GM06990 (cell line): Measurements from ENCODE around the gene CTIF.

Experiments used
- DNase-seq: peaks from one replicate; pipeline ENCODE4 v3.0.0-alpha.2; 2011; ENCODE audit not compliant: insufficient read length; ENCODE audit errors: extremely low read depth
- H3K27me3 ChIP-seq: replicated peaks from 2 replicates; pipeline ENCODE4 v1.6.0; 2011; ENCODE audit warnings: low read length; ENCODE audit not compliant: control insufficient read depth, insufficient read depth
- H3K36me3 ChIP-seq: 2 replicates; pipeline ENCODE4 v1.5.1; 2011; ENCODE audit warnings: low read length; ENCODE audit not compliant: control insufficient read depth, insufficient read depth
- H3K4me3 ChIP-seq: replicated peaks from 2 replicates; pipeline ENCODE4 v1.5.1; 2011; ENCODE audit warnings: low read depth, mild to moderate bottlenecking, control low read depth, low read length
- TF ChIP-seq, protein P1 (sequence below): IDR thresholded peaks from 2 replicates; pipeline ENCODE4 v1.5.1; 2011; ENCODE audit warnings: low read length, control low read depth, mild to moderate bottlenecking, inconsistent platforms; ENCODE audit not compliant: insufficient read depth, poor library complexity, severe bottlenecking

The CTIF gene

DNA sequence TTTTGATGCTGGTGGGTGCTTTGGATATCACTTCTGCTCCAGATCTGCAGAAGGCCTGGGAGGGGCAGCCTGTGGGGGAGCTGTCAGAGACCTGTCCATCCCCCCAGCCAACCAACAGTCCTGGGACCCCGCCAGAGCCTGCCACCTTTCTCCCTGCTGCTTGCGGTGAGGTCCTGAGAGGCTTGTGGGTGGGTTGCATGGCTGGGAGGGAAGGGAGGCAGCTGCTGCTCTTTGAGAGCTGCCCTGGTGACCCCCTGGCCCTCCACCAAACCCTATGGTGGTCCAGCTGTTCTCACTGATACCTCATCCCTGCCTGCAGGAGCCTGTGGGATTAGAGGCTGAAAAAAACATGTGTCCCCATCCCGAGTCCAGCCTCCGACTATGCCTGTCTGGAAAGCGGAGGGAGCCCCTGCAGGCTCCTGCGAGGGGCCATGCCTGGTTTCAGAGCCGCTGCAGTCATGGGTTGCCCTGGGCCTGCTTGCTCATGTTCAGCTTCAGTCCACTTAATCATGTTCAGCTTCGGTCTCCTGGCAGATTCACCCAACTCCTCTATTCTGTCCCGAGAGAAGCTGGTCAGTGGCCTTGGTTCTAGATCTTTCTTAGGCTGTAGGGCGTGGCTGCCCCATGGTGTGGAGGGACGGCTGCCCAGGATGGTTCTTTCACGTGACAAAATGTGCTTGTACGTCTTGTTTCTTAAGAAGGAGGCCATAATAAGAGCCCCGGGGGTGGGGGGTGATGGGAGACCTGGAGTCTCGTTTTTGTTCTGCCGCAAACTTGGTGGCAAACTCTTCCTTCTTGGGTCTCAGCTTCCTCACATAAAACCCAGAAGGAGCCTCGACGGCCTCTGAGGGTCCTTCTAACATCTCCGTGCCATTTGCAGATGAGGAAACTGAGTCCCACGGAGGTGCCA, 98.5 kb downstream of the CTIF start:
- TF ChIP-seq, protein P1, sequence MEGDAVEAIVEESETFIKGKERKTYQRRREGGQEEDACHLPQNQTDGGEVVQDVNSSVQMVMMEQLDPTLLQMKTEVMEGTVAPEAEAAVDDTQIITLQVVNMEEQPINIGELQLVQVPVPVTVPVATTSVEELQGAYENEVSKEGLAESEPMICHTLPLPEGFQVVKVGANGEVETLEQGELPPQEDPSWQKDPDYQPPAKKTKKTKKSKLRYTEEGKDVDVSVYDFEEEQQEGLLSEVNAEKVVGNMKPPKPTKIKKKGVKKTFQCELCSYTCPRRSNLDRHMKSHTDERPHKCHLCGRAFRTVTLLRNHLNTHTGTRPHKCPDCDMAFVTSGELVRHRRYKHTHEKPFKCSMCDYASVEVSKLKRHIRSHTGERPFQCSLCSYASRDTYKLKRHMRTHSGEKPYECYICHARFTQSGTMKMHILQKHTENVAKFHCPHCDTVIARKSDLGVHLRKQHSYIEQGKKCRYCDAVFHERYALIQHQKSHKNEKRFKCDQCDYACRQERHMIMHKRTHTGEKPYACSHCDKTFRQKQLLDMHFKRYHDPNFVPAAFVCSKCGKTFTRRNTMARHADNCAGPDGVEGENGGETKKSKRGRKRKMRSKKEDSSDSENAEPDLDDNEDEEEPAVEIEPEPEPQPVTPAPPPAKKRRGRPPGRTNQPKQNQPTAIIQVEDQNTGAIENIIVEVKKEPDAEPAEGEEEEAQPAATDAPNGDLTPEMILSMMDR: no peak
- H3K36me3 ChIP-seq: no peaks in the 10 kb centered on the region

DNA sequence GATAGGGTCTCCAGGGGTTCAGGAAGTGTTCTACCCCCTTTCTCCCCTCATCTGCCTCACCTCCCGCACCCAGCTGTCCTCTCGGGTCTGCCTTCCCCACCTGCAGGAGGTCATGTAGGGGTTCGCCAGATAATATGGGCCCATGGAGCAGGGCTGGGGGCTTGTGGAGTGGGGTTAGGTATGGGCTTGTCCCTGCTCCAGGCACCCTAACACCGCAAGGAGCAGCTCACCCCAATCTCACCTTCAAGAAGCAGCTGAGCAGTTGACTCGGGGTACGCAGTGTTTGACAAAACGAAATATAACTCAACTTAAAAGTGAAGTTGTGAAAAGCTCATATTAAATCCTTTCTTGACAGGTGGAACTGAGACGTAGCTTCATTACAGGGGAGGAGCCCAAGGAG, 99.6 kb downstream of the CTIF start:
- no peaks in the 10 kb centered on the region for H3K27me3 ChIP-seq
- TF ChIP-seq, protein P1: no peak
- H3K36me3 ChIP-seq: no peaks in the 10 kb centered on the region
- no peak overlapping the region for H3K4me3 ChIP-seq
- DNase-seq: no peak

More for the DNA sequence above, 98.5 kb downstream of the CTIF start:
- no peak for DNase-seq
- Histone ChIP-seq H3K4me3 (no peak overlapping the region), H3K27me3 (no peaks in the 10 kb centered on the region)

DNA sequence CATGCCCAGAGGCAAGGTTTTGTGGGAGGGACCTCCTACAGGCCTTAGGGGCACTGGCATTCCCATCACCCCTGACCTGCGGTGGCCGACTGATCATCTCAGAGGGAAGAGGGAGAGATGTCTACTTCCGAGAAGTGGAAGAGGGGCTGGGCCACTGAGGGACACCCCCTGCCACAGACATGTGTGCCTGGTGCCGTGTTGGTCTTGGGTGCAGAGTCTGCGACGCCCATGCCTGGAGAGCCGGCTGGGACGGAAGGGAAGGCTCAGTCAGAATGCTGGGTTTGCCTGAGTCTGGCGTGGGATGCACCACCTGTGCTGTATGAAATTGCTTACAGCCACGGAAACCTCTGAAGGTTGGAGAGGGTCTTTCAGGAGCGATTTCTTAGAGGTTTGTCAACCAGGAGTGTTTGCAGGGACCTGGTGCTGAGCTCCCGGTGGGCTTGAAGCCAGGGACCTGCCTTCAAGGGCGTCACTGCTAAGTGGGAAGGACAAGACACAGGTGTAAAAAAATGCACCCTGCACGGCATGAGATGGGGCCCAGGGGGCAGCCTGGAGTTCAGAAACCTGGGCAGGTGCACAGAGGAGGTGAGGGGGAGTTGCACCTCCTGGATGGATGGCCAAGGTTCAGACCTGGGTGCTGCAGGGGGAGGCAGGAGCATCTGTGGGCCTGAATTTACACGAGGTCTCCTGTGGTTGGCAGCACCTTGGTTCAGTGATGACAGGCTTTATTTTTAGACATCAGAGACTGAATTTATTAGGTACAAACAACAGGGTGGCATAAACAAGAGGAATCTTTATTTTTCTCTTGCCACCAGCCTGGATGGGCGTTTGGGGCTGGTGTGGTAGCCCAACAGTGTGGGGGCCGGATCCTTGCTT, 100.3 kb downstream of the CTIF start:
- DNase-seq: no peak
- Histone ChIP-seq H3K27me3 (no peaks in the 10 kb centered on the region), H3K36me3 (no peaks in the 10 kb centered on the region), H3K4me3 (no peak overlapping the region)
- TF ChIP-seq, protein P1: no peak

DNA sequence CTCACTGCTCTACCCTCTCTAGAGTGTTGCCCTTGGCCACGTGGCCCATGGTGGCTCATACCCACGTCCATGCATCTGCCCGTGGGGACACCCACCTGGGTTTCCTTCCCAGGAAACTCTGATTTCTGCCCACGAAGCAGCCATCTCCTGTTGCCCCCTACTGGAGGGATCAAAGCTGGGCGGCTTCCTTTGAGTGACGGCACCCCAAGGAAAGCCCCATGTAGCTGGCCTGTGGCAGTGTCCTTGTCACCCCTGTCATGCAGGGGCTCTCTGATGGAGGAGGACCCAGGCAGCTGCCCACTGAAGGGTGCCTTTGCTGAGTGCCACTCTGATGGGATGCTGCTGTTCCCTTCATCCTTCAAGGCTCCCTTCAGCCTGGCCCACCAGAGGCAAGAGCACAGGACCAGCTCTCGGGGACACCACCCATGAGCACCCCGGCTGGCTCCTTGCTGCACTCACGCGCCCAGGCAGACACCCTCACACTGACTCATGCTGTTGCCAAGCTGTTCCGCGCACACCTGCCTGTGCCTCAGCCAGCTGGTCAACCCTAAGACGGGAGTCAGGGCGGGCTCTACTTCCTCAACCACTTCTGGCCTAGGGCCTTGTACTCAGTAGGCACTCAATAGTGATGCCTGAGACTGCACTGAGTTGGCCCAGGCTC, 101.1 kb downstream of the CTIF start:
- Histone ChIP-seq H3K36me3 (no peaks in the 10 kb centered on the region), H3K27me3 (no peaks in the 10 kb centered on the region), H3K4me3 (no peak overlapping the region)
- DNase-seq: no peak
- TF ChIP-seq, protein P1: peak; percentile 54

DNA sequence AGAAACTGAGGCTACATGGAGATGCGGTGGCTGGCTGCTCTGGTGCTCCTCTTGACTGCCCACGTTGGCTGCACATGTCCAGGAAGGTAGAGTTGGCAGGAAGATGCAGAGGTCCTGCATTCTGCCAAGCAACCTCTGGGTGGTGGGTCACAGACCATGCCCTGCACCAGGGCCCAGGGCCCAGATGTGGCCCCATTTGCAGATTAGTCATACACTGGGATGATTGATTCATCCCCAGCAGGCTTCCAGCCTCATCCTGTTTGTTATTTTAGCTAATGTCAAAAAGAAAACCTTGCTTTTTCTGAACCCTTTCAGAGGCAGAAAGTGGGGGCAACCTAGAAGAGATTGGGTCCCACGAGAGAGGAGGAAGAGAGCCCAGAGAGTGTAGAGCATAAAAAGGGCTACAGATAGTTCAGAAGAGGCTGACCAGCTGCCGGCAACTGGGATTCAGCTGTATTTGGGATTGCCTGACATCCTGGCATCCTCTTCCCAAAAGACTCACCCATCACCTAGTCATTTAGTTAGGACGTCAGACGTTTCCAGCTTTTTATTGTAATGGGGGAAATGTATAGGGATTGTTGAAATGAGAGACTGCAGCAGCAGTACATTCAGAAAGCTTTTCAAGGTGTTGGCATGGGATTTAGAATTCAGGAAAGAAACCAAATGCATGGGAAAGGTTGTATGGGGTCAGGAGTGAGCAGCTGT, 101.9 kb downstream of the CTIF start:
- H3K4me3 ChIP-seq: no peak overlapping the region
- H3K27me3 ChIP-seq: no peaks in the 10 kb centered on the region; the same call in 1 of the 2 replicates
- DNase-seq: no peak
- no peaks in the 10 kb centered on the region for H3K36me3 ChIP-seq
- TF ChIP-seq, protein P1: no peak
